Renal cortical epithelial cell (primary cell): ENCODE measurements around the gene LRRC4C. TPM values are rescaled to one million over a fixed set of nuclear protein-coding genes. Genes with fewer than 3 reads are reported as not detected.
"Not testable (repeated sequence)": the region's sequence is repeated elsewhere in the genome, so short reads cannot be mapped to it uniquely, and the experiment has no call there.

Experiments
- DNase-seq: peaks from one replicate; pipeline ENCODE4 v3.0.0-alpha.2; 2011; ENCODE audit warnings: low read depth
- total RNA-seq: library from RNA; depleted of rRNA; stranded (reverse); fragments of >200 nt; gene quantifications from 2 replicates; pipeline ENCODE4 v1.2.3, GENCODE V29; 2014

LRRC4C gene
- total RNA-seq, 1 donor from 2014 or later = 0.89 TPM

GRCh38 chr11:40240284-40240683 is 1219.2 kb downstream of the LRRC4C start:
- no peak for DNase-seq

GRCh38 chr11:40236526-40236925 is 1222.9 kb downstream of the LRRC4C start:
- no peak for DNase-seq

- no peak for DNase-seq
Observed at GRCh38 chr11:40235841-40236240, 1223.6 kb downstream of the LRRC4C start.

GRCh38 chr11:40230821-40231220 is 1228.6 kb downstream of the LRRC4C start:
- no peak for DNase-seq

GRCh38 chr11:40228662-40229061 is 1230.8 kb downstream of the LRRC4C start:
- no peak for DNase-seq

- DNase-seq = peak; percentile 9
Observed at GRCh38 chr11:40227730-40228129, 1231.7 kb downstream of the LRRC4C start.

- DNase-seq = no peak
Observed at GRCh38 chr11:40226654-40227053, 1232.8 kb downstream of the LRRC4C start.

GRCh38 chr11:40223596-40224330 is 1235.7 kb downstream of the LRRC4C start:
- no peak for DNase-seq

GRCh38 chr11:40219401-40219800 is 1240.1 kb downstream of the LRRC4C start:
- no peak for DNase-seq

- no peak for DNase-seq
Observed at GRCh38 chr11:40215556-40215955, 1243.9 kb downstream of the LRRC4C start.

- peak; percentile 54 for DNase-seq
Observed at GRCh38 chr11:40207416-40207815, 1252.0 kb downstream of the LRRC4C start.

- no peak for DNase-seq
Observed at GRCh38 chr11:40204228-40204627, 1255.2 kb downstream of the LRRC4C start.

GRCh38 chr11:40203606-40204005 is 1255.8 kb downstream of the LRRC4C start:
- no peak for DNase-seq

GRCh38 chr11:40202589-40203270 is 1256.7 kb downstream of the LRRC4C start:
- DNase-seq = no peak

- not testable (repeated sequence) for DNase-seq
Observed at GRCh38 chr11:40192590-40192989, 1266.9 kb downstream of the LRRC4C start.

- no peak for DNase-seq
Observed at GRCh38 chr11:40190294-40190693, 1269.2 kb downstream of the LRRC4C start.

- no peak for DNase-seq
Observed at GRCh38 chr11:40188848-40189247, 1270.6 kb downstream of the LRRC4C start.

GRCh38 chr11:40187295-40187694 is 1272.2 kb downstream of the LRRC4C start:
- no peak for DNase-seq

- no peak for DNase-seq
Observed at GRCh38 chr11:40186437-40187263, 1272.8 kb downstream of the LRRC4C start.

- no peak for DNase-seq
Observed at GRCh38 chr11:40185793-40186192, 1273.7 kb downstream of the LRRC4C start.

GRCh38 chr11:40183073-40184064 is 1276.1 kb downstream of the LRRC4C start:
- peak; percentile 70 for DNase-seq
